Keratinocyte (primary cell): ENCODE measurements around the gene GRIK4. TPM values are rescaled to one million over a fixed set of nuclear protein-coding genes. Genes with fewer than 3 reads are reported as not detected.

Experiments used
- DNase-seq: peaks from one replicate; pipeline ENCODE4 v3.0.0-alpha.2; 2011; ENCODE audit warnings: low read depth, missing footprints, low spot score
- FAIRE-seq: peaks from 2 replicates; lab custom pipeline; 2011; peaks lifted over from hg19 to GRCh38; lab: Jason Lieb, UNC
- H2AFZ ChIP-seq: 2 replicates; pipeline ENCODE4 v1.6.0; 2012; ENCODE audit warnings: low read length, control low read depth, inconsistent platforms; ENCODE audit not compliant: control insufficient read depth
- H3K27ac ChIP-seq: 2 replicates; pipeline ENCODE4 v1.5.1; 2011; ENCODE audit warnings: low read length; ENCODE audit not compliant: control insufficient read depth, insufficient read depth
- H3K27me3 ChIP-seq: 3 replicates; pipeline ENCODE4 v1.6.0; 2011; ENCODE audit warnings: low read length; ENCODE audit not compliant: control insufficient read depth, insufficient read depth; ENCODE audit errors: extremely low read depth
- H3K36me3 ChIP-seq, 2 experiments: 2 replicates in 1 of 2; 3 replicates in 1 of 2; pipeline ENCODE4 v1.5.1; 2011; ENCODE audit warnings: low read length in 2 of 2, mild to moderate bottlenecking in 1 of 2; ENCODE audit not compliant: control insufficient read depth in 2 of 2, insufficient read depth in 2 of 2; ENCODE audit errors: extremely low read depth in 1 of 2
- H3K4me1 ChIP-seq: 3 replicates; pipeline ENCODE4 v1.5.1; 2011; ENCODE audit warnings: low read length; ENCODE audit not compliant: control insufficient read depth, insufficient read depth; ENCODE audit errors: extremely low read depth
- H3K4me2 ChIP-seq: 3 replicates; pipeline ENCODE4 v1.6.0; 2011; ENCODE audit warnings: low read depth, low read length; ENCODE audit not compliant: control insufficient read depth, insufficient read depth; ENCODE audit errors: extremely low read depth
- H3K4me3 ChIP-seq, 3 experiments: fragments of 200-600 bp in 1 of 3; sonication (generic) in 1 of 3; 2 replicates in 2 of 3; 3 replicates in 1 of 3; pipeline ENCODE4 v1.5.1; 2011 to 2016; ENCODE audit warnings: low read length in 3 of 3, mild to moderate bottlenecking in 3 of 3, control low read depth in 2 of 3, inconsistent platforms in 1 of 3, low read depth in 1 of 3, mixed read lengths in 1 of 3, mixed run types in 1 of 3, moderate library complexity in 1 of 3; ENCODE audit not compliant: control insufficient read depth in 2 of 3, insufficient read depth in 2 of 3; ENCODE audit errors: extremely low read depth in 1 of 3
- H3K79me2 ChIP-seq: 2 replicates; pipeline ENCODE4 v1.6.0; 2012; ENCODE audit warnings: low read length; ENCODE audit not compliant: control insufficient read depth, insufficient read depth
- H3K9ac ChIP-seq: 3 replicates; pipeline ENCODE4 v1.6.0; 2011; ENCODE audit warnings: low read length; ENCODE audit not compliant: control insufficient read depth, insufficient read depth; ENCODE audit errors: extremely low read depth
- H3K9me1 ChIP-seq: 3 replicates; pipeline ENCODE4 v1.6.0; 2011; ENCODE audit warnings: low read length; ENCODE audit not compliant: control insufficient read depth, insufficient read depth; ENCODE audit errors: extremely low read depth
- H3K9me3 ChIP-seq: 2 replicates; pipeline ENCODE4 v1.5.1; 2012; ENCODE audit warnings: low read depth, low read length; ENCODE audit not compliant: control insufficient read depth
- H4K20me1 ChIP-seq: 3 replicates; pipeline ENCODE4 v1.6.0; 2011; ENCODE audit warnings: low read length; ENCODE audit not compliant: control insufficient read depth, insufficient read depth; ENCODE audit errors: extremely low read depth
- CTCF ChIP-seq, 3 experiments: IDR thresholded peaks in 1 of 3; conservative IDR thresholded peaks in 1 of 3; optimal IDR thresholded peaks in 1 of 3; 2 replicates in 2 of 3; 3 replicates in 1 of 3; pipeline versions ENCODE3 to v1.5.1; 2011; ENCODE audit warnings: low read length in 3 of 3, mild to moderate bottlenecking in 3 of 3, moderate library complexity in 2 of 3, control low read depth in 1 of 3, inconsistent platforms in 1 of 3; ENCODE audit not compliant: insufficient read depth in 2 of 3; ENCODE audit errors: extremely low read depth in 1 of 3
- EZH2 ChIP-seq: IDR thresholded peaks from one replicate; pipeline ENCODE4 v1.6.1; 2012; ENCODE audit warnings: inconsistent platforms, mild to moderate bottlenecking, low read length, moderate library complexity
- dilution Hi-C: fragments of 300-500 bp; cut with MboI; formaldehyde crosslinking; loops from one replicate; pipeline ENCODE4 v1.7.0; 2020; ENCODE audit warnings: low sequenced_read_pairs; ENCODE audit not compliant: extremely low pct_ligation_motif_present
- polyA plus RNA-seq, 5 experiments: library from polyadenylated mRNA; depleted of rRNA in 3 of 5; stranded (reverse) in 3 of 5; stranded (forward) in 1 of 5; unstranded in 1 of 5; fragments of >200 nt; gene quantifications; 1 replicate in 1 of 5; 2 replicates in 3 of 5; 3 replicates in 1 of 5; pipeline versions ENCODE4 v1.2.1 to v1.2.3, GENCODE V29; 2011 to 2012; ENCODE audit warnings: missing spikeins in 2 of 5, low read depth in 1 of 5, low replicate concordance in 1 of 5

The GRIK4 gene
- polyA plus RNA-seq, 1 donor (not counting 4 experiments of a cell fraction or from before 2014, with no cell fraction given) = not detected

GRCh38 chr11:120793150-120793549, 281.6 kb downstream of the GRIK4 start:
- Histone ChIP-seq H3K9me3 (no peaks in the 10 kb centered on the region), H4K20me1 (no peaks in the 10 kb centered on the region), H3K36me3 (no peaks in the 10 kb centered on the region), H3K4me2 (no peak overlapping the region), H3K27me3 (peaks cover 22% of the 10 kb centered on the region), H3K27ac (no peak overlapping the region), H3K4me3 (no peak overlapping the region), H3K9me1 (no peaks in the 10 kb centered on the region), H3K79me2 (no peaks in the 10 kb centered on the region), H3K4me1 (no peaks in the 10 kb centered on the region), H2AFZ (no peak overlapping the region), H3K9ac (no peak overlapping the region)
- FAIRE-seq = no peak
- no peak for DNase-seq
- TF ChIP-seq EZH2 = no peak
- no peak for TF ChIP-seq CTCF (optimal IDR thresholded peaks at IDR 0.05 in 1 of 3, IDR thresholded peaks at IDR 0.05 in 1 of 3, conservative IDR thresholded peaks at IDR 0.05 in 1 of 3; ENCODE audit: extremely low read depth in 1 of 3, insufficient read depth in 2 of 3, low read length in 3 of 3)
- dilution Hi-C loops = no loop called here

GRCh38 chr11:120793806-120794479, 282.4 kb downstream of the GRIK4 start:
- peaks cover 22% of the 10 kb centered on the region for H3K27me3 ChIP-seq
- no peak overlapping the region for H2AFZ ChIP-seq
- TF ChIP-seq CTCF (optimal IDR thresholded peaks at IDR 0.05 in 1 of 3, IDR thresholded peaks at IDR 0.05 in 1 of 3, conservative IDR thresholded peaks at IDR 0.05 in 1 of 3; ENCODE audit: extremely low read depth in 1 of 3, insufficient read depth in 2 of 3, low read length in 3 of 3) (no peak), EZH2 (no peak)
- dilution Hi-C loops = no loop called here
- H3K4me3 ChIP-seq = no peak overlapping the region
- no peaks in the 10 kb centered on the region for H3K9me3 ChIP-seq
- H3K36me3 ChIP-seq = no peaks in the 10 kb centered on the region
- no peak for DNase-seq
- no peak overlapping the region for H3K4me2 ChIP-seq
- H3K9me1 ChIP-seq = no peaks in the 10 kb centered on the region
- H3K9ac ChIP-seq = no peak overlapping the region
- H4K20me1 ChIP-seq = no peaks in the 10 kb centered on the region
- H3K79me2 ChIP-seq = no peaks in the 10 kb centered on the region
- no peak overlapping the region for H3K27ac ChIP-seq
- H3K4me1 ChIP-seq = no peaks in the 10 kb centered on the region
- FAIRE-seq = no peak
